Frontal cortex (tissue), 4 donors: ENCODE measurements around the gene PRKCQ. TPM values are rescaled to one million over a fixed set of nuclear protein-coding genes. Genes with fewer than 3 reads are reported as not detected.

Experiments
- DNase-seq, 2 donors: peaks; one replicate each; pipeline ENCODE4 v3.0.0; 2012; ENCODE audit warnings: low spot score in 2 of 2
- FAIRE-seq: peaks from 2 replicates; lab custom pipeline; 2012; peaks lifted over from hg19 to GRCh38; lab: Jason Lieb, UNC
- total RNA-seq: library from RNA; depleted of rRNA; stranded (reverse); fragments of >200 nt; gene quantifications from one replicate; pipeline ENCODE4 v1.2.3, GENCODE V29; 2014
- donor health status: control.
- donor health status: control.
- donor health status: control.

Gene PRKCQ
- total RNA-seq, 1 donor from 2014 or later, result 2.0 TPM

- DNase-seq, result no peak
- no peak for FAIRE-seq
Observed at GRCh38 chr10:6574664-6575176, 5.4 kb downstream of the PRKCQ start.

- FAIRE-seq (no peak), DNase-seq (no peak)
Observed at GRCh38 chr10:6570893-6571292, 9.2 kb downstream of the PRKCQ start.

GRCh38 chr10:6569259-6569658 lies 10.8 kb downstream of the PRKCQ start:
- no peak for FAIRE-seq
- DNase-seq, result no peak

GRCh38 chr10:6567884-6568283 lies 12.2 kb downstream of the PRKCQ start:
- no peak for FAIRE-seq

GRCh38 chr10:6567203-6567703 lies 12.8 kb downstream of the PRKCQ start:
- no peak for DNase-seq
- no peak for FAIRE-seq

More at GRCh38 chr10:6567884-6568283, 12.2 kb downstream of the PRKCQ start:
- no peak for DNase-seq

GRCh38 chr10:6565588-6565987 lies 14.5 kb downstream of the PRKCQ start:
- no peak for DNase-seq
- FAIRE-seq, result no peak

- FAIRE-seq, result no peak
- DNase-seq, result no peak
Observed at GRCh38 chr10:6564367-6564766, 15.7 kb downstream of the PRKCQ start.

GRCh38 chr10:6563731-6564130 lies 16.3 kb downstream of the PRKCQ start:
- FAIRE-seq (no peak), DNase-seq (no peak)

GRCh38 chr10:6563075-6563474 lies 17.0 kb downstream of the PRKCQ start:
- no peak for FAIRE-seq
- DNase-seq, result no peak

GRCh38 chr10:6562221-6562620 lies 17.9 kb downstream of the PRKCQ start:
- FAIRE-seq (no peak), DNase-seq (no peak)

- no peak for FAIRE-seq
- no peak for DNase-seq
Observed at GRCh38 chr10:6561552-6561951, 18.5 kb downstream of the PRKCQ start.

- DNase-seq (no peak), FAIRE-seq (no peak)
Observed at GRCh38 chr10:6558759-6559461, 21.2 kb downstream of the PRKCQ start.

- DNase-seq (no peak), FAIRE-seq (no peak)
Observed at GRCh38 chr10:6558272-6558671, 21.8 kb downstream of the PRKCQ start.

- FAIRE-seq (no peak), DNase-seq (no peak)
Observed at GRCh38 chr10:6553937-6554336, 26.1 kb downstream of the PRKCQ start.

- FAIRE-seq (no peak), DNase-seq (no peak)
Observed at GRCh38 chr10:6543431-6544005, 36.6 kb downstream of the PRKCQ start.

GRCh38 chr10:6542999-6543430 lies 37.1 kb downstream of the PRKCQ start:
- FAIRE-seq, result no peak
- DNase-seq, result no peak

GRCh38 chr10:6539833-6540232 lies 40.2 kb downstream of the PRKCQ start:
- FAIRE-seq, result no peak
- DNase-seq, result no peak

GRCh38 chr10:6537770-6538169 lies 42.3 kb downstream of the PRKCQ start:
- DNase-seq (no peak), FAIRE-seq (no peak)

GRCh38 chr10:6536102-6536501 lies 44.0 kb downstream of the PRKCQ start:
- FAIRE-seq (no peak), DNase-seq (no peak)

GRCh38 chr10:6535156-6535764 lies 44.8 kb downstream of the PRKCQ start:
- FAIRE-seq (no peak), DNase-seq (no peak)

- DNase-seq (no peak), FAIRE-seq (no peak)
Observed at GRCh38 chr10:6532321-6532720, 47.8 kb downstream of the PRKCQ start.
